OCI-LY7 (cell line): ENCODE data around the gene RAB1B. TPM values are rescaled to one million over a fixed set of nuclear protein-coding genes. Genes with fewer than 3 reads are reported as not detected.

ENCODE experiments used
- BruUV-seq: library from RNA; stranded (reverse); fragments of 400-500 nt; replicated peaks from 2 replicates; lab custom pipeline; 2021; lab: Mats Ljungman, UMichigan
- CTCF ChIA-PET: fragments of 300-600 bp; sonication (Branson Sonifier 250); formaldehyde crosslinking; loops from one replicate; lab custom pipeline; 2022; ENCODE audit warnings: antibody characterized with exemption; ENCODE audit not compliant: unreplicated experiment; lab: Charles Lee
- POLR2A ChIA-PET: fragments of 300-600 bp; sonication (Branson Sonifier 250); formaldehyde crosslinking; loops from one replicate; lab custom pipeline; 2022; ENCODE audit warnings: antibody characterized with exemption; lab: Charles Lee
- DNase-seq: peaks from one replicate; pipeline ENCODE4 v3.0.0-alpha.2; 2015; ENCODE audit warnings: low spot score
- H2AFZ ChIP-seq: fragments of 200-600 bp; sonication (generic), shearing (Covaris generic); 2 replicates; pipeline ENCODE4 v1.6.1; 2014; ENCODE audit warnings: mild to moderate bottlenecking, antibody characterized with exemption, low read length, moderate library complexity
- H3K27ac ChIP-seq: fragments of 200-600 bp; sonication (generic); 2 replicates; pipeline ENCODE4 v1.5.1; 2014; ENCODE audit warnings: mixed run types, low read depth, mild to moderate bottlenecking, moderate library complexity, low read length, inconsistent platforms; ENCODE audit not compliant: poor library complexity, severe bottlenecking
- H3K36me3 ChIP-seq: fragments of 200-600 bp; sonication (generic); 2 replicates; pipeline ENCODE4 v1.6.1; 2014; ENCODE audit warnings: mild to moderate bottlenecking, antibody characterized with exemption, low read length, moderate library complexity, mixed read lengths; ENCODE audit not compliant: insufficient read depth
- H3K4me1 ChIP-seq: fragments of 200-600 bp; sonication (generic); 2 replicates; pipeline ENCODE4 v1.5.1; 2014; ENCODE audit warnings: mild to moderate bottlenecking, low read length; ENCODE audit not compliant: insufficient read depth, poor library complexity, severe bottlenecking
- H3K4me2 ChIP-seq: fragments of 200-600 bp; sonication (generic); 2 replicates; pipeline ENCODE4 v1.6.1; 2014; ENCODE audit warnings: mild to moderate bottlenecking, low read length
- H3K4me3 ChIP-seq: fragments of 200-600 bp; sonication (generic); 2 replicates; pipeline ENCODE4 v1.5.1; 2014; ENCODE audit warnings: mild to moderate bottlenecking, low read depth, low read length; ENCODE audit not compliant: poor library complexity, severe bottlenecking
- H3K79me2 ChIP-seq: fragments of 200-600 bp; sonication (generic); 2 replicates; pipeline ENCODE4 v1.6.1; 2016; ENCODE audit warnings: low read depth, mild to moderate bottlenecking, low read length, moderate library complexity, mixed read lengths; ENCODE audit not compliant: insufficient read depth
- H3K9me2 ChIP-seq: fragments of 200-600 bp; sonication (generic); 2 replicates; pipeline ENCODE4 v1.6.1; 2016; ENCODE audit warnings: mild to moderate bottlenecking, low read length, mixed read lengths; ENCODE audit not compliant: insufficient read depth
- H3K9me3 ChIP-seq: fragments of 200-600 bp; sonication (generic); 2 replicates; pipeline ENCODE4 v1.6.1; 2014; ENCODE audit warnings: mild to moderate bottlenecking, mixed run types, low read length, mixed read lengths
- H4K20me1 ChIP-seq: fragments of 200-600 bp; sonication (generic); 2 replicates; pipeline ENCODE4 v1.6.1; 2014; ENCODE audit warnings: mild to moderate bottlenecking, antibody characterized with exemption, low read length, moderate library complexity, mixed read lengths; ENCODE audit not compliant: insufficient read depth
- EZH2phosphoT487 ChIP-seq: fragments of 200-600 bp; sonication (generic); IDR thresholded peaks from 2 replicates; pipeline ENCODE4 v1.6.1; 2018; ENCODE audit warnings: low read depth, borderline replicate concordance, mild to moderate bottlenecking, mixed run types, antibody characterized with exemption, low read length, moderate library complexity, mixed read lengths
- intact Hi-C: fragments of 100-400 bp; cut with micrococcal nuclease; formaldehyde crosslinking; loops from one replicate; pipeline ENCODE4 v1.10.0; 2022; ENCODE audit not compliant: unreplicated experiment
- total RNA-seq, 2 experiments: library from RNA; depleted of rRNA in 1 of 2; stranded (reverse); fragments of >200 nt in 1 of 2; shearing (Covaris generic) in 1 of 2; gene quantifications; 2 replicates each; pipeline ENCODE4 v1.2.3, GENCODE V29; 2014 to 2022
- TF ChIP-seq, protein P1 (sequence below): fragments of 200-600 bp; sonication (generic); conservative IDR thresholded peaks from 2 replicates; pipeline ENCODE4 v1.5.1; 2014; ENCODE audit warnings: mild to moderate bottlenecking, antibody characterized with exemption, low read length, moderate library complexity, mixed read lengths

RAB1B gene
- total RNA-seq, 2 experiments from 2014 or later = 77.7 to 81.8 TPM

DNA sequence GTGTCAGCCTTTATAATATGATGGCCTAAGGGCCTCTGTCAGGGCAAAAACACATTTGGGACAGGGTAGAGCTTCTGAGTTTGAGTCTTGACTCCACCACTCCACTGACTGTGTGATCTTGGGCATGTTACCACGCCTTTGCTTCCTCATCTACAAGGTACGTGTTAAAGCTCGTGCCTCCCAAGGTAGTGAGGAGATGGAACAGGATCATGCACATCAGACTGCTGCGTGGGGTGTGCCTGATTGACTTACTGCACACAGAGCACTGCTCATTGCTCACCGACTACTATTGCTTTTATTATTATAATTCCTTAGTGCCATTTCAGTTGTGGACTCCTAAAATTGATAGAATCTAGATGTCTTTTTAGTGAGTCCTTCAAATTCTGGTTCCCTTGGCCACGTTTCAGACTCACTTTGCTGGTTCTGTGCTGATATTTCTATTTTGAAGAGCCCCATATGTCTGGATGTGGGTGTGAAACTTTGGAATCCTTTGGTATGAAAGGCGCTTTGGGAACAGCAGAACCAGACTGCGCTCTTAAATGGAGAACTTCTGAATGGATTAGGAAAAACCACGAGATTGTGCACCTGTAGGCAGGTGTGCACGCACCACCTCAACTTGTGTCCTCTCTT is 44.1 kb upstream of the RAB1B start:
- intact Hi-C loops = no loop called here
- H4K20me1 ChIP-seq = no peaks in the 10 kb centered on the region
- POLR2A ChIA-PET = interaction anchor here (0.6 kb wide), 1 partner anchor 159 kb away, joined by 3 read pairs; no protein-coding TSS in a partner anchor

DNA sequence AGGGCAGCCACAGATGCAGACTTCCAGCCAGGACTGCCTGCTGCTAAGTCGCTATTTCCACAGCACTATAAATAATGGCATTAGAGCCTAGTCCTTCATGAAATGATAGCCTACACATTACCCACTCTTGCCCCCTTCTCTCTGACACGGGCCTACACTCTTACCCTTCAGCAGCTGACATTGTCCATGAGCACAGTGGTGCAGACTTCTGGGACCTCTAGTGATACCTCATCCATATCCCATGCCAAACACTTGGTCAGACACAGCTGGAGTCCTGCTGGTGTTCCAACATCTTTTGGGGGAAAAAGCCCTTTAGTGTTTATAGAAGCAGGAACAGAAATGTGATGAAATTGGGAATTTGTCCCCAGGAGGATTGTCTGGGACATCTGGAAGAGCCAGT is 43.4 kb upstream of the RAB1B start:
- no peaks in the 10 kb centered on the region for H4K20me1 ChIP-seq
- no peaks in the 10 kb centered on the region for H3K9me2 ChIP-seq
- TF ChIP-seq EZH2phosphoT487 = no peak
- TF ChIP-seq, protein P1, sequence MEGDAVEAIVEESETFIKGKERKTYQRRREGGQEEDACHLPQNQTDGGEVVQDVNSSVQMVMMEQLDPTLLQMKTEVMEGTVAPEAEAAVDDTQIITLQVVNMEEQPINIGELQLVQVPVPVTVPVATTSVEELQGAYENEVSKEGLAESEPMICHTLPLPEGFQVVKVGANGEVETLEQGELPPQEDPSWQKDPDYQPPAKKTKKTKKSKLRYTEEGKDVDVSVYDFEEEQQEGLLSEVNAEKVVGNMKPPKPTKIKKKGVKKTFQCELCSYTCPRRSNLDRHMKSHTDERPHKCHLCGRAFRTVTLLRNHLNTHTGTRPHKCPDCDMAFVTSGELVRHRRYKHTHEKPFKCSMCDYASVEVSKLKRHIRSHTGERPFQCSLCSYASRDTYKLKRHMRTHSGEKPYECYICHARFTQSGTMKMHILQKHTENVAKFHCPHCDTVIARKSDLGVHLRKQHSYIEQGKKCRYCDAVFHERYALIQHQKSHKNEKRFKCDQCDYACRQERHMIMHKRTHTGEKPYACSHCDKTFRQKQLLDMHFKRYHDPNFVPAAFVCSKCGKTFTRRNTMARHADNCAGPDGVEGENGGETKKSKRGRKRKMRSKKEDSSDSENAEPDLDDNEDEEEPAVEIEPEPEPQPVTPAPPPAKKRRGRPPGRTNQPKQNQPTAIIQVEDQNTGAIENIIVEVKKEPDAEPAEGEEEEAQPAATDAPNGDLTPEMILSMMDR = no peak
- peaks cover 5% of the 10 kb centered on the region for H3K4me1 ChIP-seq
- H3K27ac ChIP-seq = no peak overlapping the region
- H3K4me2 ChIP-seq = no peak overlapping the region
- CTCF ChIA-PET = no interaction called here
- no peak overlapping the region for H3K4me3 ChIP-seq
- BruUV-seq = no TSS peak
- DNase-seq = no peak
- no peak overlapping the region for H2AFZ ChIP-seq
- no peaks in the 10 kb centered on the region for H3K9me3 ChIP-seq
- no peaks in the 10 kb centered on the region for H3K79me2 ChIP-seq
- intact Hi-C loops = no loop called here
- H3K36me3 ChIP-seq = no peaks in the 10 kb centered on the region
- POLR2A ChIA-PET = no interaction called here

More for the DNA sequence above, 44.1 kb upstream of the RAB1B start:
- Histone ChIP-seq H3K9me2 (no peaks in the 10 kb centered on the region), H3K4me1 (peaks cover 5% of the 10 kb centered on the region), H3K79me2 (no peaks in the 10 kb centered on the region), H2AFZ (no peak overlapping the region), H3K36me3 (no peaks in the 10 kb centered on the region), H3K9me3 (no peaks in the 10 kb centered on the region), H3K4me2 (no peak overlapping the region), H3K4me3 (no peak overlapping the region), H3K27ac (no peak overlapping the region)
- no peak for TF ChIP-seq EZH2phosphoT487
- TF ChIP-seq, protein P1 = no peak
- BruUV-seq = no TSS peak
- no peak for DNase-seq
- CTCF ChIA-PET = no interaction called here

DNA sequence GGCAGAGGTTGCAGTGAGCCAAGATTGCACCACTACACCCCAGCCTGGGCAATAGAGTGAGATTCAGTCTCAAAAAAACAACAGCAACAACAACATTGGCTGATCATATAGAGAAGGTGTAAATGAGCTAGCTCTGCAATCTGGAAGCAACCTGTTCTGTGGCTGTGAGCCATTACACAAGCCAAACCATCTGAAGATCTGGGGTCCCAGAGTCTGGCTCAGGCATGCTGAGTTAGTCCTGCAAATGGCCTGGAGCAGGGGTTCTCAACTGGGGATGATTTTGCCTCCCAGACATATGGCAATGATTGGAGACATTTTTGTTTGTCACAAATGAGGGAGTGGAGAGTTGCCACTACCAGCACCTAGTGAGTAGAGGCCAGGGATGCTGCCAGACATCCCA is 42.3 kb upstream of the RAB1B start:
- DNase-seq = no peak
- H3K4me1 ChIP-seq = peaks cover 5% of the 10 kb centered on the region
- CTCF ChIA-PET = no interaction called here
- H3K36me3 ChIP-seq = no peaks in the 10 kb centered on the region
- H3K27ac ChIP-seq = no peak overlapping the region
- intact Hi-C loops = no loop called here
- TF ChIP-seq EZH2phosphoT487 = no peak
- TF ChIP-seq, protein P1 = no peak
- H3K79me2 ChIP-seq = no peaks in the 10 kb centered on the region
- POLR2A ChIA-PET = interaction anchor here (0.6 to 1.2 kb wide), 2 partner anchors 146 to 180 kb away, joined by 3 read pairs; no protein-coding TSS in a partner anchor
- H3K4me2 ChIP-seq = no peak overlapping the region
- no peaks in the 10 kb centered on the region for H3K9me3 ChIP-seq
- no peak overlapping the region for H3K4me3 ChIP-seq
- H2AFZ ChIP-seq = no peak overlapping the region
- H4K20me1 ChIP-seq = no peaks in the 10 kb centered on the region
- no peaks in the 10 kb centered on the region for H3K9me2 ChIP-seq
- no TSS peak for BruUV-seq
